MM.1S (cell line): ENCODE data around the gene ABHD11.
"Not testable (repeated sequence)": the region's sequence is repeated elsewhere in the genome, so short reads cannot be mapped to it uniquely, and the experiment has no call there.

Experiments used
- DNase-seq: peaks from one replicate; pipeline ENCODE4 v3.0.0-alpha.2; 2015
- H2AFZ ChIP-seq: fragments of 300-600 bp; sonication (generic); 2 replicates; pipeline ENCODE4 v1.6.0; 2016; ENCODE audit warnings: antibody characterized with exemption, low read length
- H3F3A ChIP-seq: fragments of 300-600 bp; sonication (generic); 2 replicates; pipeline ENCODE4 v1.6.1; 2016; ENCODE audit warnings: mild to moderate bottlenecking, antibody characterized with exemption, low read length, moderate library complexity, mixed read lengths; ENCODE audit not compliant: insufficient read depth
- H3K27ac ChIP-seq: fragments of 300-600 bp; sonication (generic); 2 replicates; pipeline ENCODE4 v1.5.1; 2016; ENCODE audit warnings: mild to moderate bottlenecking, low read length
- H3K27me3 ChIP-seq: fragments of 300-600 bp; sonication (generic); replicated peaks from 2 replicates; pipeline ENCODE4 v1.6.0; 2016; ENCODE audit warnings: low read length; ENCODE audit not compliant: insufficient read depth
- H3K36me3 ChIP-seq: fragments of 300-600 bp; sonication (generic); replicated peaks from 2 replicates; pipeline ENCODE4 v1.6.1; 2016; ENCODE audit warnings: mild to moderate bottlenecking, low read length, mixed read lengths; ENCODE audit not compliant: insufficient read depth
- H3K4me1 ChIP-seq: fragments of 300-600 bp; sonication (generic); 2 replicates; pipeline ENCODE4 v1.6.1; 2016; ENCODE audit warnings: low read length, mixed read lengths
- H3K4me2 ChIP-seq: fragments of 300-600 bp; sonication (generic); 2 replicates; pipeline ENCODE4 v1.6.0; 2016; ENCODE audit warnings: low read depth, low read length
- H3K4me3 ChIP-seq: fragments of 300-600 bp; sonication (generic); 2 replicates; pipeline ENCODE4 v1.5.1; 2016; ENCODE audit warnings: low read length, mixed read lengths
- H3K79me2 ChIP-seq: fragments of 300-600 bp; sonication (generic); 2 replicates; pipeline ENCODE4 v1.6.1; 2016; ENCODE audit warnings: mixed run types, low read length, mixed read lengths
- H3K9ac ChIP-seq: fragments of 300-600 bp; sonication (generic); 2 replicates; pipeline ENCODE4 v1.6.1; 2016; ENCODE audit warnings: low read length, mixed read lengths
- H3K9me2 ChIP-seq: fragments of 300-600 bp; sonication (generic); replicated peaks from 2 replicates; pipeline ENCODE4 v1.6.1; 2016; ENCODE audit warnings: mild to moderate bottlenecking, low read length, mixed read lengths; ENCODE audit not compliant: insufficient read depth
- H3K9me3 ChIP-seq: fragments of 300-600 bp; sonication (generic); replicated peaks from 2 replicates; pipeline ENCODE4 v1.6.1; 2016; ENCODE audit warnings: mild to moderate bottlenecking, low read length, mixed read lengths; ENCODE audit not compliant: insufficient read depth
- H4K20me1 ChIP-seq: fragments of 300-600 bp; sonication (generic); 2 replicates; pipeline ENCODE4 v1.6.1; 2016; ENCODE audit warnings: mild to moderate bottlenecking, low read length, moderate library complexity, mixed read lengths; ENCODE audit not compliant: insufficient read depth
- EZH2 ChIP-seq: fragments of 300-600 bp; sonication (generic); optimal IDR thresholded peaks from 2 replicates; pipeline ENCODE3; 2017; ENCODE audit warnings: low read depth, mild to moderate bottlenecking, antibody characterized with exemption, low read length, mixed read lengths
- EZH2phosphoT487 ChIP-seq: fragments of 300-600 bp; sonication (generic); IDR thresholded peaks from 2 replicates; pipeline ENCODE4 v1.6.1; 2018; ENCODE audit warnings: antibody characterized with exemption, low read length
- TF ChIP-seq, protein P1 (sequence below): fragments of 300-600 bp; sonication (generic); IDR thresholded peaks from 2 replicates; pipeline ENCODE4 v1.5.1; 2016; ENCODE audit warnings: antibody characterized with exemption, low read length, mixed read lengths

The ABHD11 gene

DNA sequence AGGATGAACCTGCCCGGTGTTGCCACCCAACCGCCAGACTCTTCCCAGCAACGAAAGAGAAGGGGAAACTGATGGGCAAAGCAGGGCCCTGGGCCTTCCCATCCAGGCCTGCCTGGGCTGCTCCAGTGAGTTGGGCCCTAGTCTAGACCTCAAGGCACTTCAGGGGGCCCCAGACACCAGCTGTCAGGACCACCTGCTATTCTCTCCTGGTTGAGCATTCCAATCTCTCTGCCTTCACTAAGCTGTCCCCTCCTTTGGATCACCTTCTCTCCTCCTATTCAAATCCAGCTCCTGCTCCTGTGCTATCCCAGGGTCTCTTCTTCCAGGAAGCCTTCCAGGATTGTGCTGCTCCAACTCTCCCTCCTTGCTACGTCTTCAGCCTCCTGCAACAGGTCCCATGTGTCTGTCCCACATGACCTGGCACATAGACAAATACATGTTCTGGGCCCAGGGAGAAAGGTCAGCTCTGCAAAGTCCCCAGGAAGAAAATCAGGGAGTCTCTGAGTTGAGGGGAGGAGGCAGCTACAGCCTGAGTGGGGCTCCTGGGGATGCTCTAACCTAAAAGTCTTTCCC lies 22.2 kb downstream of the ABHD11 start:
- Histone ChIP-seq H3K27me3 (peaks cover 10% of the 10 kb centered on the region), H3K9me2 (no peaks in the 10 kb centered on the region), H3K36me3 (no peaks in the 10 kb centered on the region), H3K4me3 (no peak overlapping the region), H3K79me2 (0 out of 2 replicates have a peak, but pooled peaks cover 4% of the 10 kb centered on the region), H3K4me1 (no peaks in the 10 kb centered on the region), H2AFZ (no peak overlapping the region), H3K9ac (no peak overlapping the region), H3K27ac (no peak overlapping the region), H3K9me3 (no peaks in the 10 kb centered on the region), H3F3A (no peaks in the 10 kb centered on the region), H4K20me1 (no peaks in the 10 kb centered on the region), H3K4me2 (no peak overlapping the region)
- TF ChIP-seq EZH2 (no peak), EZH2phosphoT487 (no peak)
- TF ChIP-seq, protein P1, sequence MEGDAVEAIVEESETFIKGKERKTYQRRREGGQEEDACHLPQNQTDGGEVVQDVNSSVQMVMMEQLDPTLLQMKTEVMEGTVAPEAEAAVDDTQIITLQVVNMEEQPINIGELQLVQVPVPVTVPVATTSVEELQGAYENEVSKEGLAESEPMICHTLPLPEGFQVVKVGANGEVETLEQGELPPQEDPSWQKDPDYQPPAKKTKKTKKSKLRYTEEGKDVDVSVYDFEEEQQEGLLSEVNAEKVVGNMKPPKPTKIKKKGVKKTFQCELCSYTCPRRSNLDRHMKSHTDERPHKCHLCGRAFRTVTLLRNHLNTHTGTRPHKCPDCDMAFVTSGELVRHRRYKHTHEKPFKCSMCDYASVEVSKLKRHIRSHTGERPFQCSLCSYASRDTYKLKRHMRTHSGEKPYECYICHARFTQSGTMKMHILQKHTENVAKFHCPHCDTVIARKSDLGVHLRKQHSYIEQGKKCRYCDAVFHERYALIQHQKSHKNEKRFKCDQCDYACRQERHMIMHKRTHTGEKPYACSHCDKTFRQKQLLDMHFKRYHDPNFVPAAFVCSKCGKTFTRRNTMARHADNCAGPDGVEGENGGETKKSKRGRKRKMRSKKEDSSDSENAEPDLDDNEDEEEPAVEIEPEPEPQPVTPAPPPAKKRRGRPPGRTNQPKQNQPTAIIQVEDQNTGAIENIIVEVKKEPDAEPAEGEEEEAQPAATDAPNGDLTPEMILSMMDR, result no peak
- DNase-seq, result no peak

DNA sequence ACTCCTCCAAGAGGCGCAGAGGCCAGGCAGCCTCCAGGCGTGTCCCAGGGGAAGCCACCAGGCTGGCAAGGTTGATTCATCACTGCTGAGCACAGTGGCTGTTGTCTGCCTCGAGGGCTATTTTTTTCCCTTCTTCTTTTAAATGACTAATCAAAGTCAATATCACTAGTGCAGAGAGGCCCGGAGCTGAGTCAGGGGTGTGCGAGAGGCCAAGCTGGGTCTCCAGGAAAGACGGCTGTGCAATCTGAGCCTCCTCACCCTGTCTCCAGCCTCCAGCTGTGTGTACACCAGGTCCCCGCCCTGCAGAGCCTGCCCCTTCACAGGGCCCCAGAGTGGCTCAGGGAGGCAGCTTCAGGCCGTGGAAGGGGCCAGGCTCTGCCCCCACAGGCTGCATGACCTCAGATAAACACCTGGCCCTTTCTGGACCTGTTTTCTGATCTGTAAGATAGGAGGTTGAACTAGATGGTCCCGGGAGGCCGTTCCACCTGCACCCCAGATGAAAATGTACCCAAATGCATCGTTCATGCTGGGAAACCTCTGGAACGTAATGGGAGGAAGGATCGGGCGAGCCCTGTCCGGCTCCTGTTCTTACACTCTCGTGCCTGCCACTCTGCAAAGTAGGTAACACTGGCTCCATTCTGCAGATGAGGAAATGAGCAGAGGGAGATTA lies 22.8 kb downstream of the ABHD11 start:
- Histone ChIP-seq H3K27ac (no peak overlapping the region), H3K9me2 (no peaks in the 10 kb centered on the region), H3K4me1 (no peaks in the 10 kb centered on the region), H3F3A (no peaks in the 10 kb centered on the region), H3K79me2 (0 out of 2 replicates have a peak, but pooled peaks cover 4% of the 10 kb centered on the region), H2AFZ (no peak overlapping the region), H4K20me1 (no peaks in the 10 kb centered on the region), H3K9me3 (no peaks in the 10 kb centered on the region), H3K27me3 (peaks cover 7% of the 10 kb centered on the region), H3K4me3 (no peak overlapping the region), H3K9ac (no peak overlapping the region), H3K4me2 (no peak overlapping the region), H3K36me3 (no peaks in the 10 kb centered on the region)
- no peak for DNase-seq
- TF ChIP-seq, protein P1, result no peak
- TF ChIP-seq EZH2 (no peak), EZH2phosphoT487 (no peak)

DNA sequence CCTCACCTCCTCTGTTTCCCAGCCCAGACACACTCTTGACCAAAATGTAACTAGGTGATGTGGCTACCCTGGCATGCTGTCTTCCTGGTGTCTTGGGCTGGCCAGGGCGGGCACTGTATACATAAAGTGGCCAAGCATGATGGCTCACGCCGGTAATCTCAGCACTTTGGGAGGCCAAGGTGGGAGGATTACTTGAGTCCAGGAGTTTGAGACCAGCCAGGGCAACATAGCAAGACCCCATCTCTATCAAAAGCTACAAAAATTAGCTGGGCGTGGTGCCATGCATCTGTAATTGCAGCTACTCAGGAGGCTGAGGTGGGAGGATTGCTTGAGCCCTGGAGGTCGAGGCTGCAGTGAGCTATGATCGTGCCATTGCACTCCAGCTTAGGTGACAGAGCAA lies 25.3 kb downstream of the ABHD11 start:
- not testable (repeated sequence) for H3K9ac ChIP-seq, H3K79me2 ChIP-seq, DNase-seq, H3K4me3 ChIP-seq, H4K20me1 ChIP-seq, H3K9me3 ChIP-seq, H3K27me3 ChIP-seq, H3K9me2 ChIP-seq, H3K27ac ChIP-seq, H3F3A ChIP-seq, H2AFZ ChIP-seq, H3K4me1 ChIP-seq, H3K36me3 ChIP-seq, H3K4me2 ChIP-seq

DNA sequence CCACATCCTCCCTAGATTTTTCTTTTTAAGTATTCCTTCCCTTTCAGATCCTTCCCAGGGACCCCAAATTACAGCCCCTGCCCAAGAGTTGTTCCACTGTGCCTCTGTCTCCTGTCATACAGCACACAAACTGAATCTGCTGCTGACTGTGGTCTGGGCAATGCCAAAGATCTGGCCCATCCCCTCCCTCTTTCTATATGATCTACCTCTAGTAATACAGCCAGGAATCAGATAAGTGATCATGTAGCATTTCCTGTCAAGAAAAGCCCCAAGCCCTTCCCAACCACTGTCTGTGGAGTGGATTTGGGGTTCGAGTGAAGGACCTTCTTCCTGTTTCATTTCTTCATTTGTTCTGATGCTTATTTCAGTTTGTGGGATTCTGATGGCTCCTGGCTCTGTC lies 25.8 kb downstream of the ABHD11 start:
- Histone ChIP-seq H3K79me2 (no peaks in the 10 kb centered on the region), H2AFZ (no peak overlapping the region), H3K27ac (no peak overlapping the region)

More for the DNA sequence above, 25.8 kb downstream of the ABHD11 start:
- no peak overlapping the region for H3K9ac ChIP-seq
- H3K4me2 ChIP-seq, result no peak overlapping the region
- H3K4me3 ChIP-seq, result no peak overlapping the region
- no peaks in the 10 kb centered on the region for H3K9me2 ChIP-seq
- TF ChIP-seq, protein P1, result no peak
- TF ChIP-seq EZH2 (no peak), EZH2phosphoT487 (no peak)
- DNase-seq, result no peak
- no peaks in the 10 kb centered on the region for H3K9me3 ChIP-seq
- H3K36me3 ChIP-seq, result no peaks in the 10 kb centered on the region
- H3F3A ChIP-seq, result no peaks in the 10 kb centered on the region
- no peaks in the 10 kb centered on the region for H3K27me3 ChIP-seq
- no peaks in the 10 kb centered on the region for H3K4me1 ChIP-seq
- no peaks in the 10 kb centered on the region for H4K20me1 ChIP-seq
